HEK293 (cell line): ENCODE results near the gene EMC7.

Experiments used
- BCL11B ChIP-seq: fragments of 450-650 bp; formaldehyde crosslinking; IDR thresholded peaks from 2 replicates; pipeline ENCODE4 v1.5.1; 2016; ENCODE audit warnings: low read depth, missing biosample characterization, missing genetic modification characterization
- CTCF ChIP-seq: fragments of 450-650 bp; formaldehyde crosslinking; IDR thresholded peaks from 2 replicates; pipeline ENCODE4 v1.5.1; 2016; ENCODE audit warnings: missing biosample characterization, missing genetic modification characterization
- FEZF1 ChIP-seq: fragments of 450-650 bp; formaldehyde crosslinking; IDR thresholded peaks from 2 replicates; pipeline ENCODE4 v1.5.1; 2016; ENCODE audit warnings: missing biosample characterization, missing genetic modification characterization
- YY1 ChIP-seq: fragments of 450-650 bp; formaldehyde crosslinking; IDR thresholded peaks from 2 replicates; pipeline ENCODE4 v1.5.1; 2018; ENCODE audit warnings: missing biosample characterization, missing genetic modification characterization
- ZBTB44 ChIP-seq: fragments of 450-650 bp; IDR thresholded peaks from 2 replicates; pipeline ENCODE4 v1.5.1; 2018; ENCODE audit warnings: missing biosample characterization, mild to moderate bottlenecking, missing genetic modification characterization
- ZBTB7A ChIP-seq: fragments of 450-650 bp; formaldehyde crosslinking; IDR thresholded peaks from 2 replicates; pipeline ENCODE4 v1.5.1; 2016; ENCODE audit warnings: low read depth, missing biosample characterization, missing genetic modification characterization
- ZFP37 ChIP-seq: fragments of 450-650 bp; formaldehyde crosslinking; IDR thresholded peaks from 2 replicates; pipeline ENCODE4 v1.5.1; 2016; ENCODE audit warnings: missing biosample characterization, missing genetic modification characterization
- ZNF280C ChIP-seq: fragments of 450-650 bp; formaldehyde crosslinking; IDR thresholded peaks from 2 replicates; pipeline ENCODE4 v1.5.1; 2016; ENCODE audit warnings: missing biosample characterization, missing genetic modification characterization
- ZNF510 ChIP-seq: fragments of 450-650 bp; formaldehyde crosslinking; IDR thresholded peaks from 2 replicates; pipeline ENCODE4 v1.5.1; 2018; ENCODE audit warnings: mild to moderate bottlenecking, missing genetic modification characterization, missing biosample characterization; ENCODE audit not compliant: insufficient replicate concordance
- ZNF513 ChIP-seq: fragments of 450-650 bp; IDR thresholded peaks from 2 replicates; pipeline ENCODE4 v1.5.1; 2018; ENCODE audit warnings: missing biosample characterization, missing genetic modification characterization
- ZNF704 ChIP-seq: fragments of 450-650 bp; formaldehyde crosslinking; IDR thresholded peaks from 2 replicates; pipeline ENCODE4 v1.5.1; 2016; ENCODE audit warnings: missing biosample characterization, missing genetic modification characterization
- ZNF747 ChIP-seq: fragments of 450-650 bp; formaldehyde crosslinking; IDR thresholded peaks from 2 replicates; pipeline ENCODE4 v1.5.1; 2016; ENCODE audit warnings: missing biosample characterization, missing genetic modification characterization

GRCh38 chr15:34079904-34080303 is 21.8 kb downstream of the EMC7 start:
- TF ChIP-seq FEZF1 (no peak), ZFP37 (tag by site-specific recombination) (no peak), CTCF (tag by site-specific recombination) (no peak), YY1 (tag by site-specific recombination) (no peak), BCL11B (tag by site-specific recombination) (no peak), ZNF513 (no peak), ZBTB44 (tag by site-specific recombination) (no peak), ZNF747 (tag by site-specific recombination) (no peak), ZBTB7A (tag by site-specific recombination) (no peak), ZNF280C (no peak), ZNF510 (tag by site-specific recombination) (no peak), ZNF704 (no peak)
